DLD1 (cell line): ENCODE data around the gene AIMP2.
"Not testable (repeated sequence)": the region's sequence is repeated elsewhere in the genome, so short reads cannot be mapped to it uniquely, and the experiment has no call there.

ENCODE experiments used
- in situ Hi-C: cut with HindIII; loops from 2 replicates; pipeline ENCODE4 v1.10.0; 2017; ENCODE audit warnings: low sequenced_read_pairs

The AIMP2 gene

DNA sequence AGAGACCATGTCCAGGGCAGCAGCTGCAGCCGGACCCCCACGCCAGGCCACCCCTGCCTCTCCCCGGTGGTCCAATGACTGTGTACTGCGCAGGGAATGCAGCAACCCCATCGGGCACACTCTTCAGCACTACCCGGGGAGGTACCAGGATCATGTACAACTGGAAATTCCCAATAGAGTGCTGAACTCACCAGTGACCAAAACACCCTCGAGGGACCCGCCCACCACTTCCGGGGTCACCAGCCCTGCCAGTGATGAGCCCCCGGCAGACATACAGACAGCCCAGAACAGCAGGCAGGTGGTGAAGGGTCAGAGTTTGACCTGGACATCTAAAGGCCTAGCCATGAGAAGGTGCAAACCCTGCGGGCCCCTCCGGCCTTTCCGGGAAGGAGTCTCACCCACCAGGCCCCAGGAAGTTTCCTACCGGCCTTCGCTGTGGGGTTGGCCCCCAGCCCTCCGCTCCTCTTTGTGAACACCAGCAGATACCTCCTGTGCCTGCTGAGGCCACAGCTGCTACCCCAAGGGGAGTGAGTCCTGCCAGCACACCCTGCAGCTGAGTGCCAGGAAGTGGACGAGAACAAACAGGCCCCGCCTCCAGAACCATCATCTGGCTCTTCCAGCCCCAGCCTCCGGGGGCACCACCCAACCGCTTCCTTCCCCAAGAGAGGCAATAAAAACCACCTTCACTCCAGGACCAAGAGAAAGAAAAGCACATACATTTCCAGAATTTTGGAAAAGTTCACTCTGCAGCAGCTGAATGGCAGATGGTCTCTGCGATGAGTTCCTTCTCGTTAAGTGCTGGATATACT lies 17.1 kb downstream of the AIMP2 start:
- in situ Hi-C loops: no loop called here

DNA sequence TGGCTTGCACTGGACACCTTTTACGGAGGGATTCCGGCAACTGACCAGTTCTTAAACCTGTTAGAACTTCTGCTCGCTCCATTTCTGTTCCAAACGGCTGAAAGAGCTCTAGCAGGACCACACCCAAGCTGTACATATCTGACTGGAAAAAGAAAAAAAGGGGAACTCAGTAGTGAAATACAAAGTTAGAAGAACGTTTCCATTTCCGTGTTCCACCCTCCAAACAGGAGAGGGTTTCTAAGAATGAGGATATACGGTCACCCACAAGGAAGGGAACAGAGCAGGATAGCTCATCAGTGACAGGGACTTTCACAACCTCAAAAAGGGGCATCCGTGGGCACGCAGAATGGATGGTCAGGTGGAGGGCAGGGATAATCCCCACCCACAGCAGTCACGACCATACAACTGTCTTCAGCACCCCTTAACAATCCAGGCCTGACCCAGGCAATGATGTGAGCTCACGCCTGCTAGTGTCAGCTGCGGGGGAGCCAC lies 17.8 kb downstream of the AIMP2 start:
- in situ Hi-C loops: no loop called here

DNA sequence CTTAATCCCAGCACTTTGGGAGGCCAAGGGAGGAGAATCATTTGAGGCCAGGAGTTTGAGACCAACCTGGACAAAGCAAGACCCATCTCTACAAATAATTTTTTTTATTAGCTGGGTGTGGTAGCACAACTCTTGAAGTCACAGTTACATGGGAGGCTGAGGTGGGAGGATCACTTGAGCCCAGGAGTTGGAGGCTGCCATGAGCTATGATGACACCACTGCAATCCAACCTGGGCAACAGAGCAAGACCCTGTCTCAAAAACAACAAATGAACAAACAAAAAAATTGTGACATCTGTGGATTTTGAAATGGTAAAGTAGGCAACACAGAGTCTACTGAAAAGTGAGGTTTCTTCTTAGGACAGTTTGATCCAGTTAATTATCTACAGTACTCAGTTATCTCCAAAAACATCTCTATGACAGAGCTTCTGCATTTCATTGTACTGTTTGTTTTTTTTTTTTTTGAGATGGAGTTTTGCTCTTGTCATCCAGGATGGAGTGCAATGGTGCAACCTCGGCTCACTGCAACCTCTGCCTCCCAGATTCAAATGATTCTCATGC lies 18.8 kb downstream of the AIMP2 start:
- in situ Hi-C loops: no loop called here

DNA sequence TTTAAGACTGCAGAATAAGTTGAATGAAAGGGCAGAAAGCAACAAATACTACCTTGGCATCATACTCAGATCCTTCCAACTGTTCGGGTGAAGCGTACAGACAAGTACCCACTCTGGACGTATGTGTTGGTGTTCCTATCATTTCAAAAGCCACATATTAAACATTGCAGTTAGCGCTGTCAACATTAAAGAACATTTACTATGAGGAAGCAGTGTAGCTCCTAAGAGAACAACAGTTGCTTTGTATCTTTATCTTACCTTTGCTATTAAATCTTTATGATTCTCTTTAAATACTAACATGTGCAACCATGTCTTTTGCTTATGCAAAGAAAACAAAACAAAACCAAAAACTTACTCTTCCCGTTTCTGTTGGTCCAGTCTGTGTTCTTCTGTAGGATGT lies 19.5 kb downstream of the AIMP2 start:
- in situ Hi-C loops: no loop called here

DNA sequence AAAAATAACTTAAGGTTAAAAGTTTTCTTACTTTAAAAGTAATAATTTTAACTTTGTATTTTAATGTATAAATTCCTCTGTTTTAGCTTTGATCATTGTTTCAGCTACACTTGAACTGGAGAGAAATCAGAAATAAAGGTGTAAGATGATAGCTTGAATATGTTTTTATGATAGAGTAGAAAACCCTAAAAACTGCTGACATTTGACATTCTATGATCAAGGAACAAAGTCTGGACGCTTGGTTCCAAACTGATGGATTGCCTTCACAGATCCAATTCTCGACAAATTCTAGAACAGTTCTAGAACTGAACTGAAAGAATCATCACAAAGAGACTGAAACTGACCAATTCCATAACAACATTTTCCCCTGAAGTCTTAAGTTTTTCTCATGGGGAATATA lies 21.9 kb downstream of the AIMP2 start, which contains the start of gene ANKRD61:
ANKRD61 (plus strand) TSS at position 389 of the 400 bp plus-strand sequence; CDS start at position 389, 0 bp downstream.
- in situ Hi-C loops: no loop called here

DNA sequence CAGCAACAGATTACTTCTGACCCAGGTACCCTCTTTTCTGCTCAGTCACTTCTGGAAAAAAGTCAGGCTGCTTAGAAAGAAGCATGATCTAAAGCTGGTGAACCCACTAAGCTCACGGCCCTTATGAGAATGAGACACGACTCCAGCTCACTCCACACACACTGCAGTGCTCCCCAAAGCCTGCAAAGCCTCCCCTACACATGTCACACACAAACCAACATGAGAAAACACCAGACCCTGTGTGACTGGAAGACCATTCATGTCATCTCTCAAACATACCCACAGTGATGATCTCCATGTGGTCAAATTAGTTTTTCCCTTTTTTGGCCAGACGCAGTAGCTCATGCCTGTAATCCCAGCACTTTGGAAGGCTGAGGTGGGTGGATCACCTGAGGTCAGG lies 22.5 kb downstream of the AIMP2 start:
- in situ Hi-C loops: no loop called here

DNA sequence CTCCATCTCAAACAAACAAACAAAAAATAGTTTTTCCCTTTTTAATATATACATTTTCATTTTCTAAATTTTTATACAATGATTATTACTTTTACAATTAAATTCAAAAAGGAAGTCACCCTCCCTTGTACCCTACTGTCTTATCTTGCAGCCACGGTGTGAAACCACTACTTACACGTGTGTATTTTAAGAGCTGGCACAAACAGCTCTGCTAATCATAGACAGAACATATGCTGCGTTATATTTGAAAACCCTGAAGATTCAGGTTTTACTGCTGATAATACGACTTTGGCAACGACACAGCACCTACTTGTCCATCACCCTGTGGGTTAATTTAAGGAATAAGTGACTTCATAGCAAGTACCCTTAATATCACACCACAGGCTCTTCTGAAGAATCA lies 23.1 kb downstream of the AIMP2 start:
- in situ Hi-C loops: no loop called here

DNA sequence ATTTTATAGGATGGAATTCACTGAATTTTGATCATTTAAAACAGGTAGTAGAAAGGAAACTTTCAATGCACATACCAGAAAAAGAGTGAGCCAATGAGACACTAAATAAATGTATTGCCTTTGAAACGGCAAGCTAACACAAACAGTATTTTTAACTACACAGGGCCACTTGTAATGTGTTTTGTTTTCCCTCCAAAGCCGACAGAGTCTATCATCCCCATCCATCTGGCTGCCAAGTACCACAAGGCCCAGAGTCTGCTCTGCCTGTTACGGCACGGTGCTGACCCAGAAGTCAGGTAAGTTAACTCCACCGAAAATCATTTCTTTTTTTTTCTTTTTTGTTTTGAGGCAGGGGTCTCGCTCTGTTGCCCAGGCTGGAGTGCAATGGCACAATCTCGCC lies 23.6 kb downstream of the AIMP2 start:
- in situ Hi-C loops: no loop called here

DNA sequence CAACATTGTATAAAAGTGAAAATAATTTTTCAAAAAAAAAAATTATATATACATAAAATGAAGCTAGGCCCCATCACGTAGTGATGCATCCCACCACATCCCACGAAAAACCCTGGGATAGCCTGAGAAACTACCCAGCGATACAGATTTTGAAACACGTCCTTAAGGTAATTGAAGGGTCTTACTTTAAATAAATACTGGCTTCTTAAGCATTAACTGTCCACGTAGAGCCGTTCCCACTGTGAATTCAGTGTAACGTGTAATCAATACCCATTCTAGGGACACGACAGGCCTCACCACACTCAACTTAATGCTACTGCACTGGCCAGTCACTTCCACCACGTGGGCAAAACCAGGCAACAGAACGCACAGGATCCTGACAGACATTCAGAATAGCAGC lies 26.1 kb downstream of the AIMP2 start:
- in situ Hi-C loops: no loop called here

DNA sequence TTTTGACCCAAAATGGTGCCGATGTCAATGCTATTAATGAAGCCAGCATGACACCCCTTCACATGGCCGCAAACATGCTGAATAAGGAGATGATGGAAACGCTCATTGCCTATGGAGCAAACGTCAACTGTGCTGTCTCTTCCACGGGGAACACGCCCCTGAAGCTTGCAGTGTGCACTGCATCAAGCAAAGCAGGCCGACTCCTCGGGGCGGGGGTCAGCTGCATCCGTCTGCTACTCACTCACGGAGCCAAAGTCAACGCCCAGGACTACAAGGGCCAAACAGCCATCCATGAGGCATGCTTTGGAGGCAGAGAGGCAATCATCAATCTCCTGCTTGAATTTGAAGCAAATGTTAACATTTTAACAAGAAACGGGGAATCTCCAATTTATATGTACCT lies 26.6 kb downstream of the AIMP2 start:
- in situ Hi-C loops: no loop called here

DNA sequence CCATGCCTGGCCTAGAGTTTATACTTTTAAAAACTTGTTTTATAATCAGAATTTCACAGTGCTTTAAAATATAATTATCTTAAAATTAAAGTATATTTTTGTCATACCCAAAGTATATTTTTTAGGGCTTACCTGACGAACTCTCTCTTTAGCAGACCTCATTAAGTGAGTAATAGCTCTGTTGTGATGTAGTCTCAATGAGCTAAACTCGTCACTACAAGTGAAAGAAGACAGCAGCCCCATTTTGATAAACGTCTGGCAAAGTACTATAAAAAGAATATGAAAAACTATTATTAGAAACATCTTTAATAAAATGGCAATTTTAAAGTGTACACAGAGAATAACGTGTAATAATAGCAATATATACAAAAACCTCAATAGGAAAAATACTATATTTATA lies 40.7 kb downstream of the AIMP2 start:
- in situ Hi-C loops: no loop called here

DNA sequence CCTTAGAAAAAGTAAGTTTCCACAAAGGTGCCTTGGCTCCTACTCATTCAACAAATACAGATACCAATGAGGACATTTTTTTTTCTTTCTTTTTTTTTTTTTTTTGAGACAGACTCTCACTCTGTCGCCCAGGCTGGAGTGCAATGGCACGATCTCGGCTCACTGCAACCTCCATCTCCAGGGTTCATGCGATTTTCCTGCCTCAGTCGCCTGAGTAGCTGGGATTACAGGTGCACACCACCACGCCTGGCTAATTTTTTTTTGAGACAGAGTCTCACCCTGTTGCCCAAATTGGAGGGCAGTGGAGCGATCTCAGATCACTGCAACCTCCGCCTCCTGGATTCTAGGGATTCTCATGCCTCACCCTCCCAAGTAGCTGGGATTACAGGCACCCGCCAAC lies 42.1 kb downstream of the AIMP2 start:
- in situ Hi-C loops: not testable (repeated sequence)

DNA sequence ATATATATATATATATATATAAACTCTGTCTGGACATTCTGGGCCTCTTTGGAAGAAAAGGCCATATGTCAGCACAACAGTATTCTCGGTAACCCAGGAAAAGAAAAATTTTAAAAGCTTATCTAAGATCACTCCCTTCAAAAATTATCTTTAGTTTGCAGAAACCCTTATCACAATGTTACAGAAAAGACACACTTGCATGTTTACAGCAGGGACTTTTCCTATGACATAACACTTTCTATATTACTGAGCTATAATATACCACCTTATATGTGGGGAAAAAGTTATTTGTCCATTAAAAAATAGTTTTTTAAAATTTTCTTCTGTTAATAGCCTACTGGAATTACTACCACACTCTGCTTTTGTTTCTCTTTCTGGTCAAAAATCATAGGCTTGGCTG lies 47.5 kb downstream of the AIMP2 start:
- in situ Hi-C loops: no loop called here

DNA sequence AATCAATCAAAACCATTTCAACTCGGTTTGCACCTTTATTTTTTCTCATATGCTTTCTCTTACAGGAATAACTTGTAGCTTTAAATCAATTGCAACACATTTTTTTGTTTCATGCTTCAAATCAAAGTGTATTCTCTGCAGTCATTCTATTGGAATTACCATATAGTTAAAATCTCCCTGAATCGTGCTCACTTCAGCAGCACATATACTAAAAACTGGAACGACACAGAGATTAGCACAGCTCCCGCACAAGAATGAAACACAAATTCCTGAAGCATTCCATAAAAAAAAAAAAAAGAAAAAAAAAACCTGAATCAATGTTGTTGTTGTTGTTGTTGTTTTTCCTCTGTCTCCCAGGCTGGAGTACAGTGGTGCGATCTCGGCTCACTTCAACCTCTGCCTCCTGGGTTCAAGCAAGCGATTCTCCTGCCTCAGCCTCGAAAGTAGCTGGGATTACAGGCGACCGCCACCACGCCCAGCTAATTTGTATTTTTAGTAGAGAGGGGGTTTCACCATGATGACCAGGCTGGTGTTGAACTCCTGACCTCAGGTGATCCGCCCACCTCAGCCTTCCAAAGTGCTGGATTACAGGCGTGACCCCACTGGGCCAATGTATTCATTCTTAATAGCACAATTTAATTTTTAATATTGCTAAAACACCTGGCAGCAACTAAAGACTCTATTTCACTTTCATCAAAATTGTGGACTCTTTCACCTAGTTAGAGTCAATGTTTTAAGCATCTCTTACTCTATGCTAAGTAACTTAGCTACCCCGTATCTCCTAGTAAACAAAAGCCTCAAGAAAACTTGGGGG lies 48.5 kb downstream of the AIMP2 start:
- in situ Hi-C loops: no loop called here

DNA sequence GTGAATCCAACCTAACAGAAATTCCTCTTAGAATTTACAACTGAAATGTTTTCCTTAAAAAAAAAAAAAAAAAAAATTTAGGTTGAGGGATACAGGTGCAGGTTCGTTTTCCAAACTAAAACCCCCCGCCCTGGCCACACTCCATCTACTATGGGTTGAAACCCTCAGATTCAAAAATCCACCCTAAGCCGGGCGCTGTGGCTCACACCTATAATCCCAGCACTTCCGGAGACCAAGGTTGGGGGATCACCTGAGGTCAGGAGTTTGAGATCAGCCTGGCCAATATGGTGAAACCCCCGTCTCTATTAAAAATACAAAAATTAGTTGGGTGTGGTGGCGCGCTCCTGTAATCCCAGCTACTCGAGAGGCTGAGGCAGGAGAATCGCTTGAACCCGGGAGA lies 50.9 kb downstream of the AIMP2 start:
- in situ Hi-C loops: not testable (repeated sequence)

DNA sequence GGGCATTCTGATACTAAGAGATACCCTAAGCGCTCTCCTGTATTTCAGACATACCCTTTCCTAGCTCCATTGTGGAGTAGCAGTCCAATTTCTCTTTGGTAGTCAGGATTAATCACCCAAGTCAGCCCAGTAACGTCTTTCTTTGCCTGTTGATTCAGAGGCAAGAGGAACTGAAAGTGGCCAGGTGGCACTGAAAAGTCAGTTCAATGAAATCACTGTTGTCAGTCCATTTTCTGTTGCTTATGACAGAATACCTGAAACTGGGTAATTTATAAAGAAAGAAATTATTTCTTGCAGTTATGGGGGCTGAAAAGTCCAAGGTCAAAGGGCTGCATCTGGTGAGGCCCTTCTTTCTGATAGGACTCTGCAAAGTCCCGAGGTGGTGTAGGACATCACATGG lies 62.3 kb downstream of the AIMP2 start:
- in situ Hi-C loops: no loop called here
